GM21360 (cell line): ENCODE data around the gene SOBP.

Source experiments
- ATAC-seq: cut with Tn5 transposase; IDR thresholded peaks from one replicate; pipeline ENCODE4 v1.9.1; 2021; ENCODE audit warnings: mild to moderate bottlenecking, moderate library complexity; ENCODE audit not compliant: unreplicated experiment

The SOBP gene

GRCh38 chr6:107634324-107635056 lies 144.6 kb downstream of the SOBP start:
- no peak for ATAC-seq

GRCh38 chr6:107635057-107635515 lies 145.2 kb downstream of the SOBP start:
- no peak for ATAC-seq

GRCh38 chr6:107636486-107636885 lies 146.6 kb downstream of the SOBP start:
- ATAC-seq = no peak

- ATAC-seq = no peak
These were observed 147.7 kb downstream of the SOBP start for GRCh38 chr6:107637316-107638315.

- ATAC-seq = no peak
These were observed 148.6 kb downstream of the SOBP start for GRCh38 chr6:107638493-107638892.

GRCh38 chr6:107639511-107639910 lies 149.6 kb downstream of the SOBP start:
- ATAC-seq = no peak

GRCh38 chr6:107641071-107641470 lies 151.2 kb downstream of the SOBP start:
- no peak for ATAC-seq

- no peak for ATAC-seq
These were observed 151.6 kb downstream of the SOBP start for GRCh38 chr6:107641500-107641941.

GRCh38 chr6:107642095-107642860 lies 152.4 kb downstream of the SOBP start:
- peak; percentile 67 for ATAC-seq

GRCh38 chr6:107642861-107643328 lies 153.0 kb downstream of the SOBP start:
- peak; percentile 27 for ATAC-seq

- ATAC-seq = no peak
These were observed 154.6 kb downstream of the SOBP start for GRCh38 chr6:107644513-107644912.

GRCh38 chr6:107645740-107646139 lies 155.8 kb downstream of the SOBP start:
- no peak for ATAC-seq

- no peak for ATAC-seq
These were observed 156.3 kb downstream of the SOBP start for GRCh38 chr6:107646176-107646575.

GRCh38 chr6:107646776-107647438 lies 157.0 kb downstream of the SOBP start:
- ATAC-seq = no peak

GRCh38 chr6:107647439-107647948 lies 157.6 kb downstream of the SOBP start:
- no peak for ATAC-seq

- no peak for ATAC-seq
These were observed 159.1 kb downstream of the SOBP start for GRCh38 chr6:107648983-107649382.

GRCh38 chr6:107652526-107653182 lies 162.7 kb downstream of the SOBP start:
- no peak for ATAC-seq

GRCh38 chr6:107653183-107653580 lies 163.3 kb downstream of the SOBP start:
- no peak for ATAC-seq

- no peak for ATAC-seq
These were observed 164.0 kb downstream of the SOBP start for GRCh38 chr6:107653861-107654394.
